ENCODE results near the gene P2RX5.

Gene P2RX5

GRCh38 chr17:3699951-3700350 is 4.0 kb upstream of the P2RX5 start:
- Histone ChIP-seq H3K9me3 (ENCODE audit: low read depth, low read length) (no peaks in the 10 kb centered on the region), H3K4me3 (no peak overlapping the region), H3K36me3 (ENCODE audit: insufficient read depth, low read length) (no peaks in the 10 kb centered on the region), H3K9ac (ENCODE audit: insufficient read length) (no peak overlapping the region), H3K27ac (no peak overlapping the region)
- no peak for DNase-seq (ENCODE audit: low read depth, low spot score)
- no peak for TF ChIP-seq FOXP2 (optimal IDR thresholded peaks at IDR 0.05; ENCODE audit: control extremely low read depth, extremely low read length, insufficient read depth)
- no peak for TF ChIP-seq POLR2AphosphoS5 (IDR thresholded peaks at IDR 0.05; ENCODE audit: borderline replicate concordance, low read depth, low read length)
- TF ChIP-seq EZH2 (IDR thresholded peaks at IDR 0.05): no peak

DNA sequence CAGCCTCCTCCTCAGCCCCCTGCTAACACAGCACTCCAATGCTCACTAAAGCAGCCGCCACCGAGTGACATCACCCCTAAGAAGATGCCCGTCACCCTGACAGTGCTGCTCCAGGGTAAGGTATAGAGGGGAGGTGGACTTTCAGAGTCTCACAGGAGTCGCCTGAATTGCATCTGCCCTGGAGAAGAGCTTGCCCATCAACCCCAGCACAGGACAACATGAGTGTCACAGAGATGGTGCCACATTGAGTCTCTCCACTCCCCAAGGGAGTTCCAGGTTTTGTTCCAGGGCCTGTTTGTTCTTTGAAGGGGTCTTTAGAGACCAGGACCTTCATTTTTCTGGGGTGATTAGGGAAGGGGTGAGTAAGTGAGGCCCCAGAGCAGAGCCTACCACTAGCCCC is 2.2 kb upstream of the P2RX5 start:
- no peaks in the 10 kb centered on the region for H3K36me3 ChIP-seq (ENCODE audit: insufficient read depth, low read length)

DNA sequence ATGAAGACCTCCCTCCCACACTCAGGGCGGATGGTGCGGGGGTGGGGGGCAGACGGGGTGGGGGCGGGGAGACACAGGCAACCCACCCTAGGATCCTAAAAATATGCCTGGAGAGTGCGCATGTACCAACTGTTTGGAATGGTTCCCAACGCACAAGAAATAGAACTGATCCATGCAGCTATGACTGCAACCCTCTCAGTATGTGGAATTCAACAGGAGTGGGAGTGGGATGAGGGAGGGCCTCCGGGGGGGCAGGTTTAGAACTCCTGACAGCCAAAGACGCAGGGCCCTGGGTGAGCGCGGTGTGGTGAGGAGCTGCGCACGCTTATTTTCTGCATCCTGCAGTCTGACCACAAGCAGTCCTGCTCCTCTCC is 1.1 kb upstream of the P2RX5 start:
- Histone ChIP-seq H3K9ac (ENCODE audit: insufficient read length) (no peak overlapping the region), H3K36me3 (ENCODE audit: insufficient read depth, low read length) (no peaks in the 10 kb centered on the region), H3K27ac (no peak overlapping the region), H3K4me3 (no peak overlapping the region), H3K9me3 (ENCODE audit: low read depth, low read length) (no peaks in the 10 kb centered on the region)
- no peak for DNase-seq (ENCODE audit: low read depth, low spot score)
- no peak for TF ChIP-seq FOXP2 (optimal IDR thresholded peaks at IDR 0.05; ENCODE audit: control extremely low read depth, extremely low read length, insufficient read depth)
- no peak for TF ChIP-seq POLR2AphosphoS5 (IDR thresholded peaks at IDR 0.05; ENCODE audit: borderline replicate concordance, low read depth, low read length)
- TF ChIP-seq EZH2 (IDR thresholded peaks at IDR 0.05): no peak

More for the DNA sequence above, 2.2 kb upstream of the P2RX5 start:
- no peak overlapping the region for H3K4me3 ChIP-seq
- no peak for TF ChIP-seq FOXP2 (optimal IDR thresholded peaks at IDR 0.05; ENCODE audit: control extremely low read depth, extremely low read length, insufficient read depth)
- no peak for TF ChIP-seq EZH2 (IDR thresholded peaks at IDR 0.05)
- TF ChIP-seq POLR2AphosphoS5 (IDR thresholded peaks at IDR 0.05; ENCODE audit: borderline replicate concordance, low read depth, low read length): no peak
- no peaks in the 10 kb centered on the region for H3K9me3 ChIP-seq (ENCODE audit: low read depth, low read length)
- no peak overlapping the region for H3K27ac ChIP-seq
- no peak overlapping the region for H3K9ac ChIP-seq (ENCODE audit: insufficient read length)
- DNase-seq (ENCODE audit: low read depth, low spot score): no peak

DNA sequence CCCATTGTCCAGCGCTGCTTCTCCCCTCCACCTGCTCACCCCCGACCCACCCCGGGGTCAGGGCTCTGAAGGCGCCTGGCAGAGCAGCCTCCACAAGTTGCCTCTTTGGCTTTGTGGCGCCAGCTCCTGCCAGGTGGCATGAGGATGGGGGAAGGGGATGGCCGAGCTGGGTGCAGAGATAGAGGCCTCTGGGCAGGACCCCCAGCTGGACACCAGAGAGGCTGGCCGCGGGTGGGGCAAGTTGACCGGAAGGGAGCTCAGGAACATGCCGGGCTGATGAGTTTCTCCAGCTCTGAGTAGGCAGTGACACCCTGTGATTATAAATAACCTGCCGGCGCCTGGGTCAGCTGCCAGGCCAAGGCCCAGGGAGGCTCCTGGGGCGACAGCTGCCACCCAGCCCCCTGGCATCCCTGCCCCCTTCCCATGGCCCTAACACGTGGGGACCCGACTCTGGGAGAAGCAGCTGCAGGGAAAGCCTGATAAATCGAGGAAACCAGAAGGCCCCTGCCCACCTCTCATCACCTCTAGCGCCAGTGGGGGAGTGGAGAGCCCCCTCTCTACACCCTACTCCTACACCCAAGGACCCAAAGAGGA is 729 bp downstream of the P2RX5 start:
- TF ChIP-seq FOXP2 (optimal IDR thresholded peaks at IDR 0.05; ENCODE audit: control extremely low read depth, extremely low read length, insufficient read depth) (no peak), EZH2 (IDR thresholded peaks at IDR 0.05) (no peak), POLR2AphosphoS5 (IDR thresholded peaks at IDR 0.05; ENCODE audit: borderline replicate concordance, low read depth, low read length) (no peak)
- DNase-seq (ENCODE audit: low read depth, low spot score): no peak
- Histone ChIP-seq H3K36me3 (ENCODE audit: insufficient read depth, low read length) (no peaks in the 10 kb centered on the region), H3K9ac (ENCODE audit: insufficient read length) (no peak overlapping the region), H3K4me3 (peak overlapping the region; percentile 85), H3K9me3 (ENCODE audit: low read depth, low read length) (no peaks in the 10 kb centered on the region), H3K27ac (no peak overlapping the region)

GRCh38 chr17:3693829-3694231 is 2.1 kb downstream of the P2RX5 start:
- TF ChIP-seq FOXP2 (optimal IDR thresholded peaks at IDR 0.05; ENCODE audit: control extremely low read depth, extremely low read length, insufficient read depth) (no peak), EZH2 (IDR thresholded peaks at IDR 0.05) (no peak), POLR2AphosphoS5 (IDR thresholded peaks at IDR 0.05; ENCODE audit: borderline replicate concordance, low read depth, low read length) (no peak)
- Histone ChIP-seq H3K27ac (no peak overlapping the region), H3K4me3 (no peak overlapping the region), H3K9ac (ENCODE audit: insufficient read length) (no peak overlapping the region), H3K9me3 (ENCODE audit: low read depth, low read length) (no peaks in the 10 kb centered on the region), H3K36me3 (ENCODE audit: insufficient read depth, low read length) (no peaks in the 10 kb centered on the region)
- DNase-seq (ENCODE audit: low read depth, low spot score): no peak

DNA sequence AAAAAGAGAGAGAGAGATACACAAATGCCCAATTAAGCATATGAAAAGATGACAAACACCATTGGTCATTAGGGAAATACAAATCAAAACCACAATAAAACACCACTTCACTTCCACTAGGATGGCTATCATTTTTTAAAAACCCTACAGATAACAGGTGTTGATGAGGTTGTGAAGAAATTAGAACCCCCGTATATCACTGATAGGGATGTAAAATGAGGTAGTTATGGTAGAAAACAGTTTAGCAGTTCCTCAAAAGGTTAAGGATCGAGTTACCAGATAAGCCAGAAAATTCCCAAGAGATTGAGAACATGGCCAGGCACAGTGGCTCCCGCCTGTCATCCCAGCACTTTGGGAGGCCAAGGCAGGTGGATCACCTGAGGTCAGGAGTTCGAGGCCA is 2.8 kb downstream of the P2RX5 start:
- no peak for DNase-seq (ENCODE audit: low read depth, low spot score)
- H3K9me3 ChIP-seq (ENCODE audit: low read depth, low read length): no peaks in the 10 kb centered on the region
- no peak overlapping the region for H3K27ac ChIP-seq
- H3K9ac ChIP-seq (ENCODE audit: insufficient read length): no peak overlapping the region
- no peak for TF ChIP-seq FOXP2 (optimal IDR thresholded peaks at IDR 0.05; ENCODE audit: control extremely low read depth, extremely low read length, insufficient read depth)
- TF ChIP-seq EZH2 (IDR thresholded peaks at IDR 0.05): no peak
- TF ChIP-seq POLR2AphosphoS5 (IDR thresholded peaks at IDR 0.05; ENCODE audit: borderline replicate concordance, low read depth, low read length): no peak
- H3K4me3 ChIP-seq: no peak overlapping the region
- no peaks in the 10 kb centered on the region for H3K36me3 ChIP-seq (ENCODE audit: insufficient read depth, low read length)

DNA sequence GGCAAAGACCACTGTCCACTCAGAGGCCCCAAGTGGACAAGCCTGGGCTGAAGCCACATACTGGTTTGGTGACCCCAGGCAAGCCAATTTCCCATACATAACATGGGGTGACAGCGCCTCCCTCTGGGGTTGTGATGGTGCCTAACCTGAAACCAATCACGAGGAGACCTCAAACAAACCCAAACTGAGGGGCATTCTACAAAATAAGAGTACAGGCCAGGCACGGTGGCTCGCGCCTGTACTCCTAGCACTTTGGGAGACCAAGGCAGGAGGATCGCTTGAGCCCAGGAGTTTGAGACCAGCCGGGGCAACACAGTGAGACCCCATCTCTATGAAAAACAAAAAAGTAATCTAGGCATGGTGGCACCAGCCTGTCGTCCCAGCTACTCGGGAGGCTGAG is 3.6 kb downstream of the P2RX5 start:
- no peak for TF ChIP-seq FOXP2 (optimal IDR thresholded peaks at IDR 0.05; ENCODE audit: control extremely low read depth, extremely low read length, insufficient read depth)
- no peak for TF ChIP-seq EZH2 (IDR thresholded peaks at IDR 0.05)
- TF ChIP-seq POLR2AphosphoS5 (IDR thresholded peaks at IDR 0.05; ENCODE audit: borderline replicate concordance, low read depth, low read length): no peak
- H3K4me3 ChIP-seq: no peak overlapping the region

GRCh38 chr17:3691617-3692067 is 4.3 kb downstream of the P2RX5 start:
- TF ChIP-seq POLR2AphosphoS5 (IDR thresholded peaks at IDR 0.05; ENCODE audit: borderline replicate concordance, low read depth, low read length) (no peak), EZH2 (IDR thresholded peaks at IDR 0.05) (no peak), FOXP2 (optimal IDR thresholded peaks at IDR 0.05; ENCODE audit: control extremely low read depth, extremely low read length, insufficient read depth) (no peak)
- Histone ChIP-seq H3K9ac (ENCODE audit: insufficient read length) (no peak overlapping the region), H3K4me3 (no peak overlapping the region), H3K36me3 (ENCODE audit: insufficient read depth, low read length) (no peaks in the 10 kb centered on the region), H3K27ac (no peak overlapping the region), H3K9me3 (ENCODE audit: low read depth, low read length) (no peaks in the 10 kb centered on the region)
- no peak for DNase-seq (ENCODE audit: low read depth, low spot score)

More for the DNA sequence above, 3.6 kb downstream of the P2RX5 start:
- DNase-seq (ENCODE audit: low read depth, low spot score): no peak
- Histone ChIP-seq H3K9ac (ENCODE audit: insufficient read length) (no peak overlapping the region), H3K27ac (no peak overlapping the region), H3K9me3 (ENCODE audit: low read depth, low read length) (no peaks in the 10 kb centered on the region), H3K36me3 (ENCODE audit: insufficient read depth, low read length) (no peaks in the 10 kb centered on the region)
